Activated CD8-positive, alpha-beta memory T cell treated with anti-CD3 and anti-CD28 coated beads, Interleukin-2, amount 50 U/mL, for 24 hours (primary cell): Measurements from ENCODE around the gene MARCHF5.
"Not testable (repeated sequence)": the region's sequence is repeated elsewhere in the genome, so short reads cannot be mapped to it uniquely, and the experiment has no call there.

Experiments used
- DNase-seq: peaks from one replicate; pipeline ENCODE4 v3.0.0-alpha.2; 2020; ENCODE audit errors: extremely low read depth

Gene MARCHF5

DNA sequence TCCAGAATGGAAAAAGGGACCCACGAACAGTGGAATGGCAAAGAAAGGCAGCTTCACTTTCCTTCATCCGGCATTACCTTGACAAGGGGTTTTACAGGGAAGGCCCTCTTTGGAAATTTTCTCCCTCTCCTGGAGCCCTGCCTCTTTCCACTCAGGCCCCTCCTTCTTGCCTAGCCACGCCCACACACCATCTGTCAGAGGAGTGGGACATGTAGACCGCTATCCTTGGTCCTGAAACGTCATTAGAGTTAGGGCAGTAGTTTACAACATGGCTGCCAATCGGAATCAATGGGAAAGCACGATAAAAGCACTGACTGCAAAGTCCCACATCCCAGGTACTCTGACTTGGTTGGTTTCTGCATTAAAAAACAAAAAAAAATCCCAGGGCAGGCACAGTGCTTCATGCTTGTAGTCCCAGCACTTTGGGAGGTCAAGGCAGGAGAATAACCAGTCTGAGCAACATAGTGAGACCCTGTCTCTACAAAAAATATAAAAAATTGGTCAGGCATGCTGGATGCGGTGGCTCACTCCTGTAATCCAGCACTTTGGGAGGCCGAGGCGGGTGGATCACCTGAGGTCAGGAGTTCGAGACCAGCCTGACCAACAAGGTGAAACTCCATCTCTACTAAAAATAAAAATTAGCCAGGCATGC, 96.4 kb downstream of the MARCHF5 start:
- DNase-seq, result no peak

- DNase-seq, result not testable (repeated sequence)
Observed at GRCh38 chr10:92393173-92393572, 102.2 kb downstream of the MARCHF5 start.

- no peak for DNase-seq
Observed at GRCh38 chr10:92395271-92395670, 104.3 kb downstream of the MARCHF5 start.

- DNase-seq, result not testable (repeated sequence)
Observed at GRCh38 chr10:92402234-92402633, 111.3 kb downstream of the MARCHF5 start.
